PC-9 (cell line): ENCODE measurements around the gene TMEFF2. TPM values are rescaled to one million over a fixed set of nuclear protein-coding genes. Genes with fewer than 3 reads are reported as not detected.

Source experiments
- BruUV-seq: library from RNA; stranded (reverse); fragments of 400-500 nt; replicated peaks from 2 replicates; lab custom pipeline; 2021; lab: Mats Ljungman, UMichigan
- CTCF ChIA-PET: fragments of 300-600 bp; sonication (Branson Sonifier 250); formaldehyde crosslinking; loops from one replicate; lab custom pipeline; 2022; ENCODE audit warnings: antibody characterized with exemption; lab: Charles Lee
- POLR2A ChIA-PET: fragments of 300-600 bp; sonication (Branson Sonifier 250); formaldehyde crosslinking; loops from one replicate; lab custom pipeline; 2022; ENCODE audit warnings: antibody characterized with exemption; ENCODE audit not compliant: unreplicated experiment; lab: Charles Lee
- DNase-seq, 2 experiments: peaks; one replicate each; pipeline versions ENCODE4 v3.0.0 to v3.0.0-alpha.2; 2015 to 2022; ENCODE audit warnings: mixed read lengths in 1 of 2
- H2AFZ ChIP-seq: fragments of 200-600 bp; sonication (generic); 2 replicates; pipeline ENCODE4 v1.8.1; 2017; ENCODE audit warnings: antibody characterized with exemption
- H3F3A ChIP-seq: fragments of 200-600 bp; sonication (generic); 2 replicates; pipeline ENCODE4 v1.8.1; 2017; ENCODE audit warnings: antibody characterized with exemption, mild to moderate bottlenecking, low read depth; ENCODE audit not compliant: insufficient read depth
- H3K27ac ChIP-seq: fragments of 200-600 bp; sonication (generic); 2 replicates; pipeline ENCODE4 v1.6.1; 2016; ENCODE audit warnings: mixed run types
- H3K27me3 ChIP-seq: fragments of 200-600 bp; sonication (generic); 2 replicates; pipeline ENCODE4 v1.6.1; 2016; ENCODE audit warnings: low read depth, mixed run types; ENCODE audit not compliant: insufficient read depth
- H3K36me3 ChIP-seq: fragments of 200-600 bp; sonication (generic); 2 replicates; pipeline ENCODE4 v1.6.1; 2016; ENCODE audit warnings: low read depth, mixed run types
- H3K4me1 ChIP-seq: fragments of 200-600 bp; sonication (generic); replicated peaks from 2 replicates; pipeline ENCODE4 v1.6.1; 2016; ENCODE audit warnings: mixed run types; ENCODE audit not compliant: insufficient read depth
- H3K4me2 ChIP-seq: fragments of 200-600 bp; sonication (generic); 2 replicates; pipeline ENCODE4 v1.6.1; 2017; ENCODE audit warnings: mixed run types
- H3K4me3 ChIP-seq: fragments of 200-600 bp; sonication (generic); 2 replicates; pipeline ENCODE4 v1.6.1; 2016; ENCODE audit warnings: mixed run types
- H3K79me2 ChIP-seq: fragments of 200-600 bp; sonication (generic); 2 replicates; pipeline ENCODE4 v1.6.1; 2017; ENCODE audit warnings: low read depth, mixed run types
- H3K9me2 ChIP-seq: fragments of 200-600 bp; sonication (generic); 2 replicates; pipeline ENCODE4 v1.8.1; 2017; ENCODE audit warnings: mild to moderate bottlenecking; ENCODE audit not compliant: insufficient read depth
- H3K9me3 ChIP-seq: fragments of 200-600 bp; sonication (generic); 2 replicates; pipeline ENCODE4 v1.8.1; 2016; ENCODE audit warnings: low read depth; ENCODE audit not compliant: insufficient read depth
- H4K20me1 ChIP-seq: fragments of 200-600 bp; sonication (generic); 2 replicates; pipeline ENCODE4 v1.8.1; 2017; ENCODE audit not compliant: insufficient read depth
- CTCF ChIP-seq: fragments of 200-600 bp; sonication (generic); conservative IDR thresholded peaks from 2 replicates; pipeline ENCODE4 v1.6.1; 2017; ENCODE audit warnings: mixed run types, antibody characterized with exemption, mild to moderate bottlenecking, moderate library complexity
- EZH2 ChIP-seq: fragments of 200-600 bp; sonication (generic); IDR thresholded peaks from 2 replicates; pipeline ENCODE4 v1.8.0; 2017; ENCODE audit warnings: antibody characterized with exemption, low read depth
- intact Hi-C: fragments of 100-400 bp; cut with micrococcal nuclease; formaldehyde crosslinking; loops from one replicate; pipeline ENCODE4 v1.10.0; 2022; ENCODE audit not compliant: unreplicated experiment
- total RNA-seq: library from RNA; stranded (reverse); gene quantifications from 2 replicates; pipeline ENCODE4 v1.2.3, GENCODE V29; 2021

TMEFF2 gene
- total RNA-seq, 1 experiment from 2014 or later: not detected

GRCh38 chr2:192196421-192197194 lies 1.9 kb upstream of the TMEFF2 start:
- no peaks in the 10 kb centered on the region for H3K27me3 ChIP-seq
- ChIA-PET POLR2A (no interaction called here), CTCF (no interaction called here)
- H3K4me1 ChIP-seq: no peaks in the 10 kb centered on the region
- H3K9me3 ChIP-seq: no peaks in the 10 kb centered on the region
- no peak overlapping the region for H3K4me3 ChIP-seq
- H3K27ac ChIP-seq: no peak overlapping the region
- H2AFZ ChIP-seq: no peak overlapping the region
- DNase-seq: no peak
- no peaks in the 10 kb centered on the region for H3F3A ChIP-seq
- no TSS peak for BruUV-seq
- no peaks in the 10 kb centered on the region for H4K20me1 ChIP-seq
- H3K9me2 ChIP-seq: no peaks in the 10 kb centered on the region
- H3K79me2 ChIP-seq: no peaks in the 10 kb centered on the region
- no peaks in the 10 kb centered on the region for H3K36me3 ChIP-seq
- H3K4me2 ChIP-seq: no peak overlapping the region
- no peak for TF ChIP-seq EZH2
- no peak for TF ChIP-seq CTCF
- intact Hi-C loops: no loop called here

GRCh38 chr2:192195548-192196418 lies 1.1 kb upstream of the TMEFF2 start:
- intact Hi-C loops: no loop called here
- H3K4me2 ChIP-seq: no peak overlapping the region
- no peaks in the 10 kb centered on the region for H3K9me3 ChIP-seq
- H3K36me3 ChIP-seq: no peaks in the 10 kb centered on the region
- no peaks in the 10 kb centered on the region for H3K27me3 ChIP-seq
- TF ChIP-seq CTCF: no peak
- no peak for TF ChIP-seq EZH2
- no peaks in the 10 kb centered on the region for H3K4me1 ChIP-seq
- H3K79me2 ChIP-seq: no peaks in the 10 kb centered on the region
- DNase-seq: no peak
- no peak overlapping the region for H3K4me3 ChIP-seq
- H2AFZ ChIP-seq: no peak overlapping the region
- H3K27ac ChIP-seq: no peak overlapping the region
- no peaks in the 10 kb centered on the region for H4K20me1 ChIP-seq
- no peaks in the 10 kb centered on the region for H3K9me2 ChIP-seq
- ChIA-PET POLR2A (no interaction called here), CTCF (no interaction called here)
- no TSS peak for BruUV-seq
- no peaks in the 10 kb centered on the region for H3F3A ChIP-seq

DNA sequence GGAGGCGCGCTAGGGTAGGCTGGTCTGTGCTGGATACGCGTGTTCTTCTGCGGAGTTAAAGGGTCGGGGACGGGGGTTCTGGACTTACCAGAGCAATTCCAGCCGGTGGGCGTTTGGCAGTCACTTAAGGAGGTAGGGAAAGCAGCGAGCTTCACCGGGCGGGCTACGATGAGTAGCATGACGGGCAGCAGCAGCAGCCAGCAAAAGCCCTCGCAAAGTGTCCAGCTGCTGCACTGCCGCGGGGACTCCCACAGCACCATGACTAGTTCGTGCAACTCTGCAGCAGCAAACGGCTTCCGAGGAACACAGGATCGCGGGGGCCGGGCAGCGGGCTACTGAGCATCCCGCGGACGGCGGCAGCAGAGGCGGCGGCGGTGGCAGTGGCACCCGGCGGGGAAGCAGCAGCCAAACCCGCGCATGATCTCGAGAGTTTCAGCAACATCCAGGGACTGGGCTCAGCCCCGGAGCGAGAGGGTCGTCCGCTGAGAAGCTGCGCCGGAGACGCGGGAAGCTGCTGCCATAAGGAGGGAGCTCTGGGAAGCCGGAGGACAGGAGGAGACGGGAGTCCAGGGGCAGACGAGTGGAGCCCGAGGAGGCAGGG lies 368 bp downstream of the TMEFF2 start:
- no peaks in the 10 kb centered on the region for H3K79me2 ChIP-seq
- H3K27me3 ChIP-seq: no peaks in the 10 kb centered on the region
- H3F3A ChIP-seq: no peaks in the 10 kb centered on the region
- DNase-seq: no peak
- no peaks in the 10 kb centered on the region for H3K4me1 ChIP-seq
- no peak overlapping the region for H3K27ac ChIP-seq
- no peak overlapping the region for H3K4me3 ChIP-seq
- ChIA-PET CTCF (no interaction called here), POLR2A (no interaction called here)
- H2AFZ ChIP-seq: no peak overlapping the region
- H3K9me2 ChIP-seq: no peaks in the 10 kb centered on the region
- no peaks in the 10 kb centered on the region for H3K9me3 ChIP-seq
- intact Hi-C loops: no loop called here
- no peaks in the 10 kb centered on the region for H3K36me3 ChIP-seq
- no TSS peak for BruUV-seq
- H4K20me1 ChIP-seq: no peaks in the 10 kb centered on the region
- TF ChIP-seq CTCF (no peak), EZH2 (no peak)
- H3K4me2 ChIP-seq: no peak overlapping the region
